Endothelial cell of umbilical vein (primary cell): ENCODE data around the gene ANKS1B. TPM values are rescaled to one million over a fixed set of nuclear protein-coding genes. Genes with fewer than 3 reads are reported as not detected.
"Not testable (repeated sequence)": the region's sequence is repeated elsewhere in the genome, so short reads cannot be mapped to it uniquely, and the experiment has no call there.

Experiments used
- BruUV-seq: library from RNA; stranded (reverse); fragments of 400-500 nt; replicated peaks from 2 replicates; lab custom pipeline; 2021; lab: Mats Ljungman, UMichigan
- CTCF ChIA-PET: fragments of 300-600, 350-600 bp; sonication (Branson Sonifier 250); formaldehyde crosslinking; loops from one replicate; lab custom pipeline; 2021; ENCODE audit warnings: antibody characterized with exemption, inconsistent platforms; lab: Charles Lee
- POLR2A ChIA-PET: fragments of 300-600, 350-600 bp; sonication (Branson Sonifier 250); formaldehyde crosslinking; loops from one replicate; lab custom pipeline; 2021; ENCODE audit warnings: antibody characterized with exemption, inconsistent platforms; lab: Charles Lee
- DNase-seq: peaks from one replicate; pipeline ENCODE4 v3.0.0-alpha.2; 2011; ENCODE audit warnings: low read depth, low spot score
- FAIRE-seq: peaks from 2 replicates; lab custom pipeline; 2011; peaks lifted over from hg19 to GRCh38; lab: Jason Lieb, UNC
- H2AFZ ChIP-seq: 2 replicates; pipeline ENCODE4 v1.6.0; 2012; ENCODE audit warnings: low read depth, low read length, control low read depth, inconsistent platforms
- H3K27ac ChIP-seq: 2 replicates; pipeline ENCODE4 v1.5.1; 2011; ENCODE audit warnings: low read depth, mild to moderate bottlenecking, control low read depth, low read length, moderate library complexity; ENCODE audit not compliant: insufficient read depth
- H3K27me3 ChIP-seq, 2 experiments: 2 replicates each; pipeline versions ENCODE4 v1.6.0 to v1.6.1; 2011; ENCODE audit warnings: low read length in 2 of 2, mixed read lengths in 1 of 2; ENCODE audit not compliant: control insufficient read depth in 2 of 2, insufficient read depth in 2 of 2
- H3K36me3 ChIP-seq, 2 experiments: 2 replicates in 1 of 2; 3 replicates in 1 of 2; pipeline ENCODE4 v1.5.1; 2011; ENCODE audit warnings: low read length in 2 of 2, mild to moderate bottlenecking in 1 of 2, moderate library complexity in 1 of 2; ENCODE audit not compliant: control insufficient read depth in 2 of 2, insufficient read depth in 2 of 2; ENCODE audit errors: extremely low read depth in 1 of 2
- H3K4me1 ChIP-seq: 3 replicates; pipeline ENCODE4 v1.5.1; 2011; ENCODE audit warnings: mild to moderate bottlenecking, low read length; ENCODE audit not compliant: control insufficient read depth, insufficient read depth; ENCODE audit errors: extremely low read depth
- H3K4me2 ChIP-seq: 2 replicates; pipeline ENCODE4 v1.6.1; 2011; ENCODE audit warnings: low read length, control low read depth, mixed read lengths; ENCODE audit not compliant: insufficient read depth
- H3K4me3 ChIP-seq, 3 experiments: fragments of 200-600 bp in 1 of 3; sonication (generic), shearing (Covaris generic) in 1 of 3; replicated peaks in 1 of 3; 2 replicates each; pipeline ENCODE4 v1.5.1; 2011 to 2016; ENCODE audit warnings: control low read depth in 3 of 3, low read length in 3 of 3, mild to moderate bottlenecking in 2 of 3, inconsistent platforms in 1 of 3, low read depth in 1 of 3, moderate library complexity in 1 of 3; ENCODE audit not compliant: insufficient read depth in 1 of 3
- H3K79me2 ChIP-seq: 2 replicates; pipeline ENCODE4 v1.6.0; 2012; ENCODE audit warnings: low read length, inconsistent platforms; ENCODE audit not compliant: control insufficient read depth, insufficient read depth
- H3K9ac ChIP-seq: replicated peaks from 2 replicates; pipeline ENCODE3; 2011; ENCODE audit warnings: low read length, control low read depth; ENCODE audit not compliant: insufficient read depth; ENCODE audit errors: extremely low read depth
- H3K9me1 ChIP-seq: replicated peaks from 3 replicates; pipeline ENCODE4 v1.6.0; 2011; ENCODE audit warnings: mild to moderate bottlenecking, low read length; ENCODE audit not compliant: control insufficient read depth, insufficient read depth; ENCODE audit errors: extremely low read depth
- H3K9me3 ChIP-seq: replicated peaks from 2 replicates; pipeline ENCODE4 v1.5.1; 2012; ENCODE audit warnings: low read length, inconsistent platforms; ENCODE audit not compliant: control insufficient read depth, insufficient read depth
- H4K20me1 ChIP-seq: replicated peaks from 2 replicates; pipeline ENCODE3; 2011; ENCODE audit warnings: mild to moderate bottlenecking, low read length; ENCODE audit not compliant: control insufficient read depth, insufficient read depth; ENCODE audit errors: extremely low read depth
- CTCF ChIP-seq, 2 donors: IDR thresholded peaks; 1 replicate in 1 of 2; 2 replicates in 1 of 2; pipeline ENCODE4 v1.5.1; 2011; ENCODE audit warnings: low read length in 2 of 2, mild to moderate bottlenecking in 2 of 2, moderate library complexity in 2 of 2, control low read depth in 1 of 2, inconsistent platforms in 1 of 2, low read depth in 1 of 2; ENCODE audit not compliant: insufficient read depth in 1 of 2; ENCODE audit errors: extremely low read depth in 1 of 2
- EZH2 ChIP-seq: IDR thresholded peaks from 2 replicates; pipeline ENCODE4 v1.6.1; 2012; ENCODE audit warnings: borderline replicate concordance, low read depth, mild to moderate bottlenecking, moderate library complexity, low read length, inconsistent platforms; ENCODE audit not compliant: severe bottlenecking
- FOS ChIP-seq: IDR thresholded peaks from 2 replicates; pipeline ENCODE4 v1.6.1; 2011; ENCODE audit warnings: mild to moderate bottlenecking, low read length, moderate library complexity, borderline replicate concordance; ENCODE audit not compliant: insufficient read depth
- GATA2 ChIP-seq: IDR thresholded peaks from 2 replicates; pipeline ENCODE4 v1.7.0; 2011; ENCODE audit warnings: low read depth, mild to moderate bottlenecking, moderate library complexity, mixed read lengths, low read length; ENCODE audit not compliant: insufficient read length, insufficient read depth
- JUN ChIP-seq: IDR thresholded peaks from 2 replicates; pipeline ENCODE4 v1.6.1; 2011; ENCODE audit warnings: borderline replicate concordance, low read depth; ENCODE audit not compliant: insufficient read length, insufficient read depth
- MAX ChIP-seq: IDR thresholded peaks from 2 replicates; pipeline ENCODE4 v1.6.1; 2011; ENCODE audit not compliant: insufficient read depth, insufficient read length
- MYC ChIP-seq: IDR thresholded peaks from one replicate; pipeline ENCODE4 v1.6.1; 2011; ENCODE audit warnings: mild to moderate bottlenecking, low read depth, low read length
- POLR2A ChIP-seq: IDR thresholded peaks from 2 replicates; pipeline ENCODE4 v1.6.1; 2012; ENCODE audit warnings: low read depth, mild to moderate bottlenecking, control low read depth, low read length
- POLR2AphosphoS5 ChIP-seq: IDR thresholded peaks from 2 replicates; pipeline ENCODE4 v1.6.1; 2012; ENCODE audit warnings: low read depth, mild to moderate bottlenecking, control low read depth, low read length, moderate library complexity; ENCODE audit not compliant: insufficient read depth
- dilution Hi-C: fragments of 300-500 bp; cut with MboI; formaldehyde crosslinking; loops from one replicate; pipeline ENCODE4 v1.15.0; 2019; ENCODE audit warnings: low sequenced_read_pairs; ENCODE audit not compliant: extremely low pct_ligation_motif_present
- intact Hi-C: fragments of 100-400 bp; cut with micrococcal nuclease; formaldehyde crosslinking; loops from one replicate; pipeline ENCODE4 v1.10.0; 2022
- polyA plus RNA-seq, 4 experiments: library from polyadenylated mRNA; depleted of rRNA in 3 of 4; stranded (reverse) in 3 of 4; unstranded in 1 of 4; fragments of >200 nt; gene quantifications; 2 replicates each; pipeline versions ENCODE4 v1.2.1 to v1.2.3, GENCODE V29; 2011 to 2012; ENCODE audit warnings: missing spikeins in 1 of 4
- total RNA-seq: library from RNA; stranded (reverse); gene quantifications from 2 replicates; pipeline ENCODE4 v1.2.3, GENCODE V29; 2021

ANKS1B gene
- total and polyA plus RNA-seq, 2 donors (not counting 3 experiments of a cell fraction or from before 2014, with no cell fraction given), result 0.15 to 0.38 TPM

- DNase-seq (no peak), FAIRE-seq (no peak)
- Histone ChIP-seq H3K9me3 (no peaks in the 10 kb centered on the region), H3K27me3 (no peaks in the 10 kb centered on the region), H2AFZ (no peak overlapping the region), H3K36me3 (no peaks in the 10 kb centered on the region), H3K79me2 (no peaks in the 10 kb centered on the region), H3K27ac (no peak overlapping the region), H4K20me1 (no peaks in the 10 kb centered on the region), H3K4me3 (no peak overlapping the region), H3K4me1 (no peaks in the 10 kb centered on the region), H3K4me2 (no peak overlapping the region), H3K9ac (no peak overlapping the region), H3K9me1 (no peaks in the 10 kb centered on the region)
- no peak for TF ChIP-seq FOS
- no peak for TF ChIP-seq POLR2A
- TF ChIP-seq MAX, result no peak
- TF ChIP-seq MYC, result no peak
- no peak for TF ChIP-seq EZH2
- TF ChIP-seq GATA2, result no peak
- TF ChIP-seq POLR2AphosphoS5, result no peak
- no peak for TF ChIP-seq CTCF (IDR thresholded peaks at IDR 0.05; ENCODE audit: extremely low read depth in 1 of 2, insufficient read depth in 1 of 2, low read depth in 1 of 2, low read length in 2 of 2)
- TF ChIP-seq JUN, result no peak
- ChIA-PET CTCF (no interaction called here), POLR2A (no interaction called here)
- intact Hi-C loops, result no loop called here
- dilution Hi-C loops, result no loop called here
- BruUV-seq, result no TSS peak
These were observed 184.1 kb downstream of the ANKS1B start for GRCh38 chr12:99800605-99801004.

GRCh38 chr12:99797931-99798330 is 186.8 kb downstream of the ANKS1B start:
- H3K36me3 ChIP-seq, H3K9me3 ChIP-seq, H3K4me1 ChIP-seq, BruUV-seq, H3K9ac ChIP-seq, FAIRE-seq, intact Hi-C loops, H3K9me1 ChIP-seq, dilution Hi-C loops, CTCF ChIA-PET, H3K79me2 ChIP-seq, DNase-seq, POLR2A ChIA-PET, H3K27me3 ChIP-seq, H3K27ac ChIP-seq, H4K20me1 ChIP-seq, H2AFZ ChIP-seq, H3K4me3 ChIP-seq, H3K4me2 ChIP-seq: not testable (repeated sequence)
